ENCODE results near the gene FBLIM1.

The FBLIM1 gene

DNA sequence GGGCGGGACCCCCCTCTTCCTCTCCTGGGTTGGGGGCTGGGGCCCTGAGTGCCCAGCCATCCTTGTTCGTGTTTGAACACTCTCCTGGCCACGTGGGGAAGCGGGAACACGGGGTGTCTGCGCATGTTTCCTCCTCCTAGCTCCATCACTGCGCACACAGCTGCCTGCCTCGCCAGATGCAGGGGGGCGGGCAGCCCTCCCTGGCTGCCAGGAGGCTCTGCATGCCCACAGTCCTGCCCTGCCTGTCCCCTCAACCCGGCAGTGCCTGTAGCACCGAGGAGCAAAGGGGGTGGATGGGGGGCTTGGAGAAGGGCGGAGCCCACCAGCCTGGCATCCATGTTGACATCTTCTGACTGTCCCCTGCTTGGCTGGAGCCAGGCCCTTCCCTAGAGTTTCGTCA, 24.3 kb upstream of the FBLIM1 start:
- Histone ChIP-seq H3K36me3 (ENCODE audit: control insufficient read depth in 2 of 2, insufficient read depth in 1 of 2, low read length in 2 of 2) (peaks cover 0 to 59% of the 10 kb centered on the region in 2 experiments; a peak in 1 of 3 replicates), H3K4me1 (ENCODE audit: control insufficient read depth, insufficient read depth, low read length) (no peaks in the 10 kb centered on the region), H3K27ac (ENCODE audit: extremely low read depth, low read depth, low read length) (no peak overlapping the region), H3K9me3 (ENCODE audit: control insufficient read depth, insufficient read depth, low read depth, low read length) (no peaks in the 10 kb centered on the region), H3K4me3 (ENCODE audit: low read depth, low read length) (no peak overlapping the region)
- ChIA-PET CTCF (no interaction called here), POLR2A (no interaction called here)
- TF ChIP-seq GLIS2 (tag by site-specific recombination; IDR thresholded peaks at IDR 0.05) = peak; percentile 21; the same call in 1 of the 2 replicates
- TF ChIP-seq, protein P1, sequence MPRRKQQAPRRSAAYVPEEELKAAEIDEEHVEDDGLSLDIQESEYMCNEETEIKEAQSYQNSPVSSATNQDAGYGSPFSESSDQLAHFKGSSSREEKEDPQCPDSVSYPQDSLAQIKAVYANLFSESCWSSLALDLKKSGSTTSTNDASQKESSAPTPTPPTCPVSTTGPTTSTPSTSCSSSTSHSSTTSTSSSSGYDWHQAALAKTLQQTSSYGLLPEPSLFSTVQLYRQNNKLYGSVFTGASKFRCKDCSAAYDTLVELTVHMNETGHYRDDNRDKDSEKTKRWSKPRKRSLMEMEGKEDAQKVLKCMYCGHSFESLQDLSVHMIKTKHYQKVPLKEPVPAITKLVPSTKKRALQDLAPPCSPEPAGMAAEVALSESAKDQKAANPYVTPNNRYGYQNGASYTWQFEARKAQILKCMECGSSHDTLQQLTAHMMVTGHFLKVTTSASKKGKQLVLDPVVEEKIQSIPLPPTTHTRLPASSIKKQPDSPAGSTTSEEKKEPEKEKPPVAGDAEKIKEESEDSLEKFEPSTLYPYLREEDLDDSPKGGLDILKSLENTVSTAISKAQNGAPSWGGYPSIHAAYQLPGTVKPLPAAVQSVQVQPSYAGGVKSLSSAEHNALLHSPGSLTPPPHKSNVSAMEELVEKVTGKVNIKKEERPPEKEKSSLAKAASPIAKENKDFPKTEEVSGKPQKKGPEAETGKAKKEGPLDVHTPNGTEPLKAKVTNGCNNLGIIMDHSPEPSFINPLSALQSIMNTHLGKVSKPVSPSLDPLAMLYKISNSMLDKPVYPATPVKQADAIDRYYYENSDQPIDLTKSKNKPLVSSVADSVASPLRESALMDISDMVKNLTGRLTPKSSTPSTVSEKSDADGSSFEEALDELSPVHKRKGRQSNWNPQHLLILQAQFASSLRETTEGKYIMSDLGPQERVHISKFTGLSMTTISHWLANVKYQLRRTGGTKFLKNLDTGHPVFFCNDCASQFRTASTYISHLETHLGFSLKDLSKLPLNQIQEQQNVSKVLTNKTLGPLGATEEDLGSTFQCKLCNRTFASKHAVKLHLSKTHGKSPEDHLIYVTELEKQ (tag by site-specific recombination; IDR thresholded peaks at IDR 0.05; ENCODE audit: borderline replicate concordance) = no peak

DNA sequence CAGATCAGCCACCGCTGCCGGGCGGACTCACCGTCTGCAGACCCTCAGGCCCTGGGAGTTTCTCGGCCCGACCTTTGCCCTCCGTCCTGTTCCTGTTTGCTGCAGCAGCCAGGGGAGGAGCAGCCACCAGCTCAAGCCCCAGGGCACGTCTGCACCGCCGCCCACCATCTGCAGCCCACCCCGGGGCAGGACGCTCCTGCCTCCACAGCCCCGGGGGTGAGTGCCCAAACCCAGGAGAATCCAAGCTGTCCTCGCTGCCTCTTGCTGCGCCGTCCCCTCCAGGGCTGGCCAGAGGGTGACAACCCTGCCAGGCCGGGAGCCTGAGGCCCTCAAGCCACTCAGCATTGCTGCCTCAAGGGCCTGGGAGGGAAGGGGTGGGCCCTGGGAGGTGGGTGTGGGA, 23.7 kb upstream of the FBLIM1 start:
- H3K27ac ChIP-seq (ENCODE audit: extremely low read depth, low read depth, low read length) = no peak overlapping the region
- POLR2A ChIA-PET = no interaction called here
- no peak overlapping the region for H3K4me3 ChIP-seq (ENCODE audit: low read depth, low read length)
- TF ChIP-seq ZFP3 (tag by site-specific recombination; IDR thresholded peaks at IDR 0.05; ENCODE audit: low read depth) (no peak), ZNF311 (tag by site-specific recombination; IDR thresholded peaks at IDR 0.05; ENCODE audit: borderline replicate concordance) (no peak), BCL11B (tag by site-specific recombination; IDR thresholded peaks at IDR 0.05; ENCODE audit: low read depth) (0 out of 2 replicates have a peak, but pooled peaks have one; percentile 19), ZFHX2 (tag by site-specific recombination; conservative IDR thresholded peaks at IDR 0.05) (peak; percentile 41; the same call in 1 of the 2 replicates), SP7 (tag by site-specific recombination; IDR thresholded peaks at IDR 0.05) (no peak), ZFP41 (tag by site-specific recombination; IDR thresholded peaks at IDR 0.05; ENCODE audit: borderline replicate concordance) (no peak)
- H3K4me1 ChIP-seq (ENCODE audit: control insufficient read depth, insufficient read depth, low read length) = no peaks in the 10 kb centered on the region
- CTCF ChIA-PET = no interaction called here
- peaks cover 0 to 54% of the 10 kb centered on the region in 2 experiments; a peak in 1 of 3 replicates for H3K36me3 ChIP-seq (ENCODE audit: control insufficient read depth in 2 of 2, insufficient read depth in 1 of 2, low read length in 2 of 2)
- no peaks in the 10 kb centered on the region for H3K9me3 ChIP-seq (ENCODE audit: control insufficient read depth, insufficient read depth, low read depth, low read length)

DNA sequence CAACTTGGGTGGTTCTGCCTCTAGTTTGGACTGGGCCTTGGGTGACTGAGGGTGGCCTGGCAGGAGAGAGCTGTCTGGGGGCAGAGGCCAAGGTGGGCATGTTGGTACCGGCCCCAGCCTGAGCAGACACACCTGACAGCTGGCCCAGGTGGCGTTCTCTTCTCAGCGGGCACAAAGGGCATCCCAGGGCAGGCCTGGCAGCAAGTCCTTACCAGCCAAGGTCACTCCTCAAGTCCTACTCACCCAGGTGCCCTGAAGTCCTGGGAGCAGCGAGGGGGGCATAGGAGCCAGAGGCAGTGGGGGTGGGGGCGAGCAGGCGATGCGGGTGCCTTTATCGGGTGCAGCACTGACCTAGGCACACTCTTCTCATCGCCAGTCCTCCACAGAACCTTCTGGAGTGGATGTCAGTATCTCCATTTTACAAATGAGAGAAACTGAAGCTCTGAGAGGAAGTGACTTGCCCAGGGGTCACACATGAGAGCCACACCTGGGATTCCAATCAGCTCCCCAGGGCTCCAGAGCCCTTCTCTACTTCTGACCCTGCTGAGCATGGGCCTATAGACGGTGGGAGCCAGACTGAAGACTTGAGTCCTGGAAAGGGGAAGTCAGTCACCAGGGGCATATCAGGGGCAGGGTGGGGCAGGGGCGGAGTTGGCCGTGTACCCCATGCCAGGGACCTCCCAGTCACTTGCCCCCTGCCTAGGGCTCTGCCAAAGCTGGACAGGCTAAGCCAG, 23.1 kb upstream of the FBLIM1 start:
- H3K27ac ChIP-seq (ENCODE audit: extremely low read depth, low read depth, low read length) = no peak overlapping the region
- POLR2A ChIA-PET = no interaction called here
- no peak overlapping the region for H3K4me3 ChIP-seq (ENCODE audit: low read depth, low read length)
- no peaks in the 10 kb centered on the region for H3K4me1 ChIP-seq (ENCODE audit: control insufficient read depth, insufficient read depth, low read length)
- no peaks in the 10 kb centered on the region for H3K9me3 ChIP-seq (ENCODE audit: control insufficient read depth, insufficient read depth, low read depth, low read length)
- peaks cover 0 to 51% of the 10 kb centered on the region in 2 experiments; a peak in 1 of 3 replicates for H3K36me3 ChIP-seq (ENCODE audit: control insufficient read depth in 2 of 2, insufficient read depth in 1 of 2, low read length in 2 of 2)
- CTCF ChIA-PET = no interaction called here
- TF ChIP-seq ZNF514 (tag by site-specific recombination; IDR thresholded peaks at IDR 0.05) (no peak), KLF1 (tag by site-specific recombination; IDR thresholded peaks at IDR 0.05) (peak; percentile 34; the same call in 1 of the 2 replicates), GLIS1 (tag by site-specific recombination; IDR thresholded peaks at IDR 0.05) (0 out of 2 replicates have a peak, but pooled peaks have one; percentile 10), GLIS2 (tag by site-specific recombination; IDR thresholded peaks at IDR 0.05) (0 out of 2 replicates have a peak, but pooled peaks have one; percentile 10), ZSCAN30 (tag by site-specific recombination; IDR thresholded peaks at IDR 0.05) (no peak)
- TF ChIP-seq, protein P2, sequence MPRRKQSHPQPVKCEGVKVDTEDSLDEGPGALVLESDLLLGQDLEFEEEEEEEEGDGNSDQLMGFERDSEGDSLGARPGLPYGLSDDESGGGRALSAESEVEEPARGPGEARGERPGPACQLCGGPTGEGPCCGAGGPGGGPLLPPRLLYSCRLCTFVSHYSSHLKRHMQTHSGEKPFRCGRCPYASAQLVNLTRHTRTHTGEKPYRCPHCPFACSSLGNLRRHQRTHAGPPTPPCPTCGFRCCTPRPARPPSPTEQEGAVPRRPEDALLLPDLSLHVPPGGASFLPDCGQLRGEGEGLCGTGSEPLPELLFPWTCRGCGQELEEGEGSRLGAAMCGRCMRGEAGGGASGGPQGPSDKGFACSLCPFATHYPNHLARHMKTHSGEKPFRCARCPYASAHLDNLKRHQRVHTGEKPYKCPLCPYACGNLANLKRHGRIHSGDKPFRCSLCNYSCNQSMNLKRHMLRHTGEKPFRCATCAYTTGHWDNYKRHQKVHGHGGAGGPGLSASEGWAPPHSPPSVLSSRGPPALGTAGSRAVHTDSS (tag by site-specific recombination; IDR thresholded peaks at IDR 0.05) = no peak
- TF ChIP-seq, protein P3, sequence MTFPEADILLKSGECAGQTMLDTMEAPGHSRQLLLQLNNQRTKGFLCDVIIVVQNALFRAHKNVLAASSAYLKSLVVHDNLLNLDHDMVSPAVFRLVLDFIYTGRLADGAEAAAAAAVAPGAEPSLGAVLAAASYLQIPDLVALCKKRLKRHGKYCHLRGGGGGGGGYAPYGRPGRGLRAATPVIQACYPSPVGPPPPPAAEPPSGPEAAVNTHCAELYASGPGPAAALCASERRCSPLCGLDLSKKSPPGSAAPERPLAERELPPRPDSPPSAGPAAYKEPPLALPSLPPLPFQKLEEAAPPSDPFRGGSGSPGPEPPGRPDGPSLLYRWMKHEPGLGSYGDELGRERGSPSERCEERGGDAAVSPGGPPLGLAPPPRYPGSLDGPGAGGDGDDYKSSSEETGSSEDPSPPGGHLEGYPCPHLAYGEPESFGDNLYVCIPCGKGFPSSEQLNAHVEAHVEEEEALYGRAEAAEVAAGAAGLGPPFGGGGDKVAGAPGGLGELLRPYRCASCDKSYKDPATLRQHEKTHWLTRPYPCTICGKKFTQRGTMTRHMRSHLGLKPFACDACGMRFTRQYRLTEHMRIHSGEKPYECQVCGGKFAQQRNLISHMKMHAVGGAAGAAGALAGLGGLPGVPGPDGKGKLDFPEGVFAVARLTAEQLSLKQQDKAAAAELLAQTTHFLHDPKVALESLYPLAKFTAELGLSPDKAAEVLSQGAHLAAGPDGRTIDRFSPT (tag by site-specific recombination; IDR thresholded peaks at IDR 0.05) = peak; percentile 72; the same call in 1 of the 2 replicates

Data from HEK293 (cell line).